Caco-2 (cell line): Measurements from ENCODE around the gene POP7. TPM values are rescaled to one million over a fixed set of nuclear protein-coding genes. Genes with fewer than 3 reads are reported as not detected.

Experiments used
- BruUV-seq: library from RNA; stranded (reverse); fragments of 400-500 nt; replicated peaks from 2 replicates; lab custom pipeline; 2021; lab: Mats Ljungman, UMichigan
- CTCF ChIA-PET: fragments of 300-600 bp; sonication (Branson Sonifier 250); formaldehyde crosslinking; loops from one replicate; lab custom pipeline; 2022; ENCODE audit warnings: antibody characterized with exemption; lab: Charles Lee
- POLR2A ChIA-PET: fragments of 300-600 bp; sonication (Branson Sonifier 250); formaldehyde crosslinking; loops from one replicate; lab custom pipeline; 2022; ENCODE audit warnings: antibody characterized with exemption; lab: Charles Lee
- DNase-seq, 2 experiments: peaks; one replicate each; pipeline versions ENCODE4 v3.0.0 to v3.0.0-alpha.2; 2020 to 2022
- H3K27me3 ChIP-seq: replicated peaks from 2 replicates; pipeline ENCODE4 v1.6.0; 2011; ENCODE audit warnings: low read length; ENCODE audit not compliant: control insufficient read depth, insufficient read depth
- H3K36me3 ChIP-seq: 2 replicates; pipeline ENCODE4 v1.5.1; 2011; ENCODE audit warnings: low read length; ENCODE audit not compliant: control insufficient read depth, insufficient read depth
- H3K4me1 ChIP-seq: fragments of 250-450 bp; sonication (Bioruptor Pico); 2 replicates; pipeline ENCODE4 v1.5.1; 2020; ENCODE audit warnings: mild to moderate bottlenecking
- H3K4me3 ChIP-seq: 2 replicates; pipeline ENCODE4 v1.5.1; 2011; ENCODE audit warnings: low read depth, mild to moderate bottlenecking, control low read depth, low read length
- H3K9me3 ChIP-seq: fragments of 250-450 bp; sonication (Bioruptor Pico); 2 replicates; pipeline ENCODE4 v1.5.1; 2020; ENCODE audit warnings: mild to moderate bottlenecking, moderate library complexity
- H3K27ac Mint-ChIP-seq: one replicate; pipeline ENCODE4 v1.8.0; 2022; ENCODE audit warnings: mixed read lengths; ENCODE audit not compliant: unreplicated experiment
- H3K27me3 Mint-ChIP-seq: one replicate; pipeline ENCODE4 v1.8.0; 2022; ENCODE audit warnings: mixed read lengths; ENCODE audit not compliant: insufficient read depth, unreplicated experiment
- H3K36me3 Mint-ChIP-seq: one replicate; pipeline ENCODE4 v1.8.0; 2022; ENCODE audit warnings: mild to moderate bottlenecking, mixed read lengths; ENCODE audit not compliant: insufficient read depth, unreplicated experiment
- H3K4me1 Mint-ChIP-seq: one replicate; pipeline ENCODE4 v1.8.0; 2022; ENCODE audit warnings: low read depth, mixed read lengths; ENCODE audit not compliant: unreplicated experiment
- H3K4me3 Mint-ChIP-seq: one replicate; pipeline ENCODE4 v1.8.0; 2022; ENCODE audit warnings: mild to moderate bottlenecking, moderate library complexity, mixed read lengths; ENCODE audit not compliant: unreplicated experiment
- H3K9me3 Mint-ChIP-seq: one replicate; pipeline ENCODE4 v1.8.0; 2022; ENCODE audit warnings: mixed read lengths; ENCODE audit not compliant: unreplicated experiment
- CTCF ChIP-seq, 2 experiments: fragments of 200-600 bp in 1 of 2; IDR thresholded peaks; 1 replicate in 1 of 2; 2 replicates in 1 of 2; pipeline versions ENCODE4 v1.5.1 to v1.8.0; 2011 to 2022; ENCODE audit warnings: antibody characterized with exemption in 1 of 2, control low read depth in 1 of 2, inconsistent platforms in 1 of 2, low read depth in 1 of 2, low read length in 1 of 2, mild to moderate bottlenecking in 1 of 2, moderate library complexity in 1 of 2; ENCODE audit not compliant: insufficient read depth in 1 of 2, severe bottlenecking in 1 of 2, unreplicated experiment in 1 of 2
- intact Hi-C: fragments of 100-400 bp; cut with micrococcal nuclease; formaldehyde crosslinking; loops from one replicate; pipeline ENCODE4 v1.10.0; 2022; ENCODE audit not compliant: unreplicated experiment
- total RNA-seq: library from RNA; stranded (reverse); gene quantifications from 2 replicates; pipeline ENCODE4 v1.2.3, GENCODE V29; 2022

POP7 gene
- total RNA-seq, 1 experiment from 2014 or later = 66.9 TPM

- no peaks in the 10 kb centered on the region for H3K27me3 ChIP-seq
- H3K4me3 ChIP-seq = no peak overlapping the region
- Mint-ChIP-seq H3K9me3 (no peaks in the 10 kb centered on the region), H3K4me3 (no peak overlapping the region), H3K36me3 (no peaks in the 10 kb centered on the region), H3K4me1 (peaks cover 5% of the 10 kb centered on the region), H3K27ac (no peak overlapping the region), H3K27me3 (no peaks in the 10 kb centered on the region)
- BruUV-seq = no TSS peak
- 0 out of 2 replicates have a peak, but pooled peaks cover 5% of the 10 kb centered on the region for H3K4me1 ChIP-seq
- TF ChIP-seq CTCF (IDR thresholded peaks at IDR 0.05; ENCODE audit: insufficient read depth in 1 of 2, low read depth in 1 of 2, low read length in 1 of 2, severe bottlenecking in 1 of 2, unreplicated experiment in 1 of 2) = no peak
- DNase-seq = no peak
- ChIA-PET CTCF (interaction anchor here (1.1 to 11.0 kb wide), 2 partner anchors 23 to 99 kb away, joined by 6 to 155 read pairs; partner anchors contain the start of genes EPHB4 and POP7), POLR2A (interaction anchor here (0.7 kb wide), 1 partner anchor 137 kb away, joined by 4 read pairs; no protein-coding TSS in a partner anchor)
- intact Hi-C loops = no loop called here
- no peaks in the 10 kb centered on the region for H3K36me3 ChIP-seq
- H3K9me3 ChIP-seq = no peaks in the 10 kb centered on the region
Observed at GRCh38 chr7:100728196-100728595, 22.3 kb downstream of the POP7 start.

GRCh38 chr7:100730136-100730800 is 24.3 kb downstream of the POP7 start:
- no peak overlapping the region for H3K4me3 Mint-ChIP-seq
- no peak for TF ChIP-seq CTCF (IDR thresholded peaks at IDR 0.05; ENCODE audit: insufficient read depth in 1 of 2, low read depth in 1 of 2, low read length in 1 of 2, severe bottlenecking in 1 of 2, unreplicated experiment in 1 of 2)
- H3K36me3 Mint-ChIP-seq = no peaks in the 10 kb centered on the region
- no TSS peak for BruUV-seq
- Histone ChIP-seq H3K4me3 (no peak overlapping the region), H3K4me1 (0 out of 2 replicates have a peak, but pooled peaks cover 5% of the 10 kb centered on the region), H3K27me3 (no peaks in the 10 kb centered on the region), H3K9me3 (no peaks in the 10 kb centered on the region), H3K36me3 (no peaks in the 10 kb centered on the region)
- intact Hi-C loops = no loop called here
- POLR2A ChIA-PET = no interaction called here
- no peak for DNase-seq
- CTCF ChIA-PET = no interaction called here
- no peak overlapping the region for H3K27ac Mint-ChIP-seq
- no peaks in the 10 kb centered on the region for H3K9me3 Mint-ChIP-seq
- H3K27me3 Mint-ChIP-seq = peaks cover 3% of the 10 kb centered on the region
- peaks cover 2% of the 10 kb centered on the region for H3K4me1 Mint-ChIP-seq

- H3K36me3 ChIP-seq = no peaks in the 10 kb centered on the region
- ChIA-PET CTCF (interaction anchor here (0.6 to 0.7 kb wide), 2 partner anchors 27 to 122 kb away, joined by 3 to 7 read pairs; no protein-coding TSS in a partner anchor), POLR2A (no interaction called here)
- no peak overlapping the region for H3K4me3 ChIP-seq
- no peak overlapping the region for H3K27ac Mint-ChIP-seq
- no TSS peak for BruUV-seq
- no peak overlapping the region for H3K4me3 Mint-ChIP-seq
- no peaks in the 10 kb centered on the region for H3K4me1 ChIP-seq
- no peaks in the 10 kb centered on the region for H3K4me1 Mint-ChIP-seq
- H3K27me3 ChIP-seq = no peaks in the 10 kb centered on the region
- H3K27me3 Mint-ChIP-seq = peaks cover 3% of the 10 kb centered on the region
- no peak for TF ChIP-seq CTCF (IDR thresholded peaks at IDR 0.05; ENCODE audit: insufficient read depth in 1 of 2, low read depth in 1 of 2, low read length in 1 of 2, severe bottlenecking in 1 of 2, unreplicated experiment in 1 of 2)
- intact Hi-C loops = no loop called here
- H3K9me3 ChIP-seq = no peaks in the 10 kb centered on the region
- H3K9me3 Mint-ChIP-seq = no peaks in the 10 kb centered on the region
- no peaks in the 10 kb centered on the region for H3K36me3 Mint-ChIP-seq
- DNase-seq = no peak
Observed at GRCh38 chr7:100731937-100732636, 26.2 kb downstream of the POP7 start.
